GM12892 (cell line): Measurements from ENCODE around the gene TENM4.

Experiments used
- DNase-seq: peaks from one replicate; pipeline ENCODE4 v3.0.0; 2011; ENCODE audit not compliant: insufficient read length
- FAIRE-seq: peaks from 2 replicates; lab custom pipeline; 2011; peaks lifted over from hg19 to GRCh38; lab: Jason Lieb, UNC
- POLR2A ChIP-seq: IDR thresholded peaks from 2 replicates; pipeline ENCODE4 v1.6.1; 2011; ENCODE audit warnings: low read depth, low read length, control low read depth
- POLR2AphosphoS5 ChIP-seq: IDR thresholded peaks from 2 replicates; pipeline ENCODE4 v1.6.1; 2011; ENCODE audit warnings: low read depth, low read length, control low read depth
- TAF1 ChIP-seq: IDR thresholded peaks from 2 replicates; pipeline ENCODE4 v1.6.1; 2011; ENCODE audit warnings: low read depth, mild to moderate bottlenecking, control low read depth, low read length, borderline replicate concordance

Gene TENM4

GRCh38 chr11:78731027-78731426 is 709.8 kb downstream of the TENM4 start:
- TF ChIP-seq TAF1: no peak
- no peak for TF ChIP-seq POLR2AphosphoS5
- TF ChIP-seq POLR2A: no peak
- DNase-seq (no peak), FAIRE-seq (no peak)

GRCh38 chr11:78730267-78730824 is 710.5 kb downstream of the TENM4 start:
- DNase-seq: no peak
- FAIRE-seq: no peak
- TF ChIP-seq TAF1 (no peak), POLR2AphosphoS5 (no peak), POLR2A (no peak)

- FAIRE-seq: no peak
- no peak for DNase-seq
- no peak for TF ChIP-seq TAF1
- no peak for TF ChIP-seq POLR2A
- TF ChIP-seq POLR2AphosphoS5: no peak
Observed at GRCh38 chr11:78727816-78728215, 713.0 kb downstream of the TENM4 start.

GRCh38 chr11:78725200-78725599 is 715.6 kb downstream of the TENM4 start:
- DNase-seq: no peak
- no peak for FAIRE-seq
- TF ChIP-seq TAF1 (no peak), POLR2A (no peak), POLR2AphosphoS5 (no peak)

- no peak for FAIRE-seq
- no peak for TF ChIP-seq TAF1
- no peak for TF ChIP-seq POLR2AphosphoS5
- no peak for TF ChIP-seq POLR2A
- DNase-seq: no peak
Observed at GRCh38 chr11:78722786-78723185, 718.0 kb downstream of the TENM4 start.

GRCh38 chr11:78720281-78720989 is 720.4 kb downstream of the TENM4 start:
- FAIRE-seq (no peak), DNase-seq (no peak)
- TF ChIP-seq POLR2AphosphoS5 (no peak), POLR2A (no peak), TAF1 (no peak)

GRCh38 chr11:78717041-78717440 is 723.8 kb downstream of the TENM4 start:
- no peak for FAIRE-seq
- no peak for TF ChIP-seq POLR2A
- TF ChIP-seq TAF1: no peak
- no peak for TF ChIP-seq POLR2AphosphoS5

GRCh38 chr11:78715639-78716311 is 725.1 kb downstream of the TENM4 start:
- FAIRE-seq: peak; percentile 88

More at GRCh38 chr11:78717041-78717440, 723.8 kb downstream of the TENM4 start:
- no peak for DNase-seq

GRCh38 chr11:78714539-78714938 is 726.3 kb downstream of the TENM4 start:
- TF ChIP-seq POLR2AphosphoS5 (no peak), POLR2A (no peak), TAF1 (no peak)
- FAIRE-seq: no peak
- DNase-seq: no peak

More at GRCh38 chr11:78715639-78716311, 725.1 kb downstream of the TENM4 start:
- TF ChIP-seq POLR2AphosphoS5: no peak
- no peak for TF ChIP-seq TAF1
- no peak for TF ChIP-seq POLR2A
- DNase-seq: peak; percentile 26

GRCh38 chr11:78711735-78712134 is 729.1 kb downstream of the TENM4 start:
- FAIRE-seq (no peak), DNase-seq (no peak)
- TF ChIP-seq TAF1 (no peak), POLR2A (no peak), POLR2AphosphoS5 (no peak)

GRCh38 chr11:78710417-78710816 is 730.4 kb downstream of the TENM4 start:
- FAIRE-seq: no peak
- no peak for TF ChIP-seq TAF1
- no peak for TF ChIP-seq POLR2A
- no peak for TF ChIP-seq POLR2AphosphoS5
- no peak for DNase-seq

- DNase-seq (no peak), FAIRE-seq (no peak)
- TF ChIP-seq POLR2A (no peak), TAF1 (no peak), POLR2AphosphoS5 (no peak)
Observed at GRCh38 chr11:78708388-78708787, 732.4 kb downstream of the TENM4 start.

- TF ChIP-seq POLR2AphosphoS5: no peak
- TF ChIP-seq TAF1: no peak
- no peak for TF ChIP-seq POLR2A
- DNase-seq (no peak), FAIRE-seq (no peak)
Observed at GRCh38 chr11:78706551-78706950, 734.3 kb downstream of the TENM4 start.
